Measurements from ENCODE around the gene ACTG2. TPM values are rescaled to one million over a fixed set of nuclear protein-coding genes. Genes with fewer than 3 reads are reported as not detected.
A peak's percentile ranks its signal among the peaks of the same experiment; 100 is the strongest.

ACTG2 gene
- total RNA-seq = not detected

- Mint-ChIP-seq H3K36me3 (ENCODE audit: low read depth) (no peaks in the 10 kb centered on the region), H3K4me3 (no peak within 1 kb of the TSS), H3K9me3 (no peaks in the 10 kb centered on the region), H3K4me1 (peaks cover 42% of the 10 kb centered on the region), H3K27me3 (peaks cover 3% of the 10 kb centered on the region), H3K27ac (no peak within 1 kb of the TSS)
- ChIA-PET CTCF (interaction anchor here (1.0 kb wide), 1 partner anchor 11 kb away, joined by 7 read pairs; no protein-coding TSS in a partner anchor), POLR2A (no interaction called here)
- DNase-seq = no peak
Observed at GRCh38 chr2:73892631-73893329, at the start of gene ACTG2. ACTG2 (plus strand) TSS chr2:73893008; CDS start chr2:73901312, 8,304 bp downstream.

DNA sequence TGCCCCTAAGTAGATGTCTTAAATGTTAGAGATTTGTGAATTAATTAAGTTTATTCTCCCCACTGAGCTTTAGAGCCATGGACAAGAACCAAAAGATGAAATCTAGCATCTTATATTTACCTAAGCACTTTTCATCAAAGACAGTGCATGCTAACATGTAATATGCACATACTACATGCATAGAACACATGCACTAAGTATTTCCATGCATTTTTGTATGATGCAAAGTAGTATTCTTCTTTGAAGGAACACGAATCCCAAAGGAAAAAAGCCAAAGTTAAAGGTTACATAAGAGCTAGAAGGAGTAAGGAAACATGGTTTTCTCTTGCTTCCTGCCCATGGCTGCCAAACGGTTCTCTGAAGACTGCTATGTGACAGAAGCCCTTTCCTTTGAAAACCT lies 48.7 kb upstream of the ACTG2 start:
- Mint-ChIP-seq H3K27me3 (no peaks in the 10 kb centered on the region), H3K4me3 (no peak overlapping the region), H3K27ac (no peak overlapping the region), H3K36me3 (ENCODE audit: low read depth) (peaks cover 47% of the 10 kb centered on the region), H3K9me3 (no peaks in the 10 kb centered on the region), H3K4me1 (peaks cover 8% of the 10 kb centered on the region)
- ChIA-PET CTCF (no interaction called here), POLR2A (interaction anchor here (0.5 kb wide), 1 partner anchor 31 kb away, joined by 3 read pairs; no protein-coding TSS in a partner anchor)
- DNase-seq = no peak

DNA sequence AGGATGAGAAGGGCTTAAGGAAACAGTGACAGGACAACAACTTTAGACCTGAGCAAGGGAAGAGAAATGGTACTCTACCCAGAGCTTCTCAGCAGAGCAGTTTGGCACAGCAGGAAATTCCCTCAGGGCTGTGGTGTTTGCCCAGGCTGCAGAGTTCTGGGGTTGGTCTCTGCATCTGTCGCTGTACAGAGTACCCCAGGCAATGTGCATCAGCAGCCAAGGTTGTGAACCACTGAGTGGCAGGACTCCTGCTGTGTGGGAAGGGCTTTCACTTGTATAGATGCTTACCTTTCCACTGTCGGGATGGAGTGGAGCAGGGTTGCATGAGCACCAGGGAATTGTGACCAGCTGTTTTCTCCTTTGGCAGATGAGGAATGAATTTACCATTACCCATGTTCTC lies 42.8 kb upstream of the ACTG2 start:
- Mint-ChIP-seq H3K4me3 (no peak overlapping the region), H3K27me3 (no peaks in the 10 kb centered on the region), H3K4me1 (peaks cover 4% of the 10 kb centered on the region), H3K27ac (no peak overlapping the region), H3K9me3 (no peaks in the 10 kb centered on the region), H3K36me3 (ENCODE audit: low read depth) (peaks cover 46% of the 10 kb centered on the region)
- ChIA-PET POLR2A (no interaction called here), CTCF (no interaction called here)
- no peak for DNase-seq

GRCh38 chr2:73851274-73851673 lies 41.5 kb upstream of the ACTG2 start:
- POLR2A ChIA-PET = no interaction called here
- no peak overlapping the region for H3K4me3 Mint-ChIP-seq
- H3K27ac Mint-ChIP-seq = no peak overlapping the region
- peaks cover 4% of the 10 kb centered on the region for H3K4me1 Mint-ChIP-seq
- H3K9me3 Mint-ChIP-seq = no peaks in the 10 kb centered on the region
- DNase-seq = no peak
- CTCF ChIA-PET = interaction anchor here (1.0 kb wide), 1 partner anchor 20 kb away, joined by 3 read pairs; no protein-coding TSS in a partner anchor
- H3K27me3 Mint-ChIP-seq = no peaks in the 10 kb centered on the region
- H3K36me3 Mint-ChIP-seq (ENCODE audit: low read depth) = peaks cover 36% of the 10 kb centered on the region

DNA sequence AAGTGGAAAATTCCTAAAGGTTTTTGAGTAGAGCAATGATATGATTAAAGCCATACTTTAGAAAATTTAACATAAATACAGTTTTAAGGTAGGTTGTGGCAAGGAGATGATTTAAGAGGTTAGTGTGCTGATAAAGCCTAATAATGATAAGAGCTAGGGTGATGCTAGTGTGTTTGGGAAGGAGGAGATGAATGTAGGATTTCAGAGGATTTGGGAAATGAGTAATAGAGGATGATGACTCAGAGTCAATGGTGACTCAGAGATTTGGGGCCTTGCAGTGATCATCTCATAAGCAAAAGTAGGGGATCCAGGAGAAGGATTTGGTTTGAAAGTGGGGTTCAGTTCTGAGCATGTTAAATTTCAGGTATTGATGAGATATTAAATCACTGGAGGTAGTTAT lies 40.8 kb upstream of the ACTG2 start:
- Mint-ChIP-seq H3K27me3 (no peaks in the 10 kb centered on the region), H3K27ac (no peak overlapping the region), H3K36me3 (ENCODE audit: low read depth) (peaks cover 28% of the 10 kb centered on the region), H3K9me3 (no peaks in the 10 kb centered on the region), H3K4me1 (peaks cover 4% of the 10 kb centered on the region), H3K4me3 (no peak overlapping the region)
- CTCF ChIA-PET = interaction anchor here (1.0 kb wide), 1 partner anchor 20 kb away, joined by 3 read pairs; no protein-coding TSS in a partner anchor
- POLR2A ChIA-PET = no interaction called here
- DNase-seq = no peak

DNA sequence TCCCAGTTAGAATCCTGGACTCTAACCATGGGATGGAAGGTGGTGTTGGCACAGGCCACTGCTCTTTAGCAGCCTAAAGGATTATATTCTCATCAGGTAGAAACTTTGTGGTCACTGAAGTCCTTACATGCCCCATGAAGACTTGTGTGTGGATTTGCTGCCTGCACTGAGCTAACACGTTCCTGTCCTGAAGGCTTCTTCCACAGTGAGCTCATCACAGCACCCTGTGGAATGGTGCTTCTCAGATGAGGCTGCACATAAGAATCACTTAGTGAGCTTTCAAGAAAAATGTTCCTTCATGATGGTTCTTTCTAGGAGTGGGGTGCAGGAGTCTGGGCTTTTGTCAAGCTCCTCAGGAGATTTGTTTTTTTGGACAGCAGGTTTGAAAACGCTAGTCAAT lies 37.3 kb upstream of the ACTG2 start:
- peaks cover 18% of the 10 kb centered on the region for H3K4me1 Mint-ChIP-seq
- CTCF ChIA-PET = no interaction called here
- POLR2A ChIA-PET = interaction anchor here (0.6 kb wide), 1 partner anchor 322 kb away, joined by 3 read pairs; no protein-coding TSS in a partner anchor
- H3K27me3 Mint-ChIP-seq = no peaks in the 10 kb centered on the region
- DNase-seq = no peak
- no peak overlapping the region for H3K27ac Mint-ChIP-seq
- H3K4me3 Mint-ChIP-seq = no peak overlapping the region
- H3K36me3 Mint-ChIP-seq (ENCODE audit: low read depth) = peaks cover 19% of the 10 kb centered on the region
- H3K9me3 Mint-ChIP-seq = no peaks in the 10 kb centered on the region

GRCh38 chr2:73856214-73856613 lies 36.6 kb upstream of the ACTG2 start:
- POLR2A ChIA-PET = no interaction called here
- peaks cover 20% of the 10 kb centered on the region for H3K36me3 Mint-ChIP-seq (ENCODE audit: low read depth)
- peaks cover 19% of the 10 kb centered on the region for H3K4me1 Mint-ChIP-seq
- H3K9me3 Mint-ChIP-seq = no peaks in the 10 kb centered on the region
- no peaks in the 10 kb centered on the region for H3K27me3 Mint-ChIP-seq
- H3K27ac Mint-ChIP-seq = no peak overlapping the region
- CTCF ChIA-PET = no interaction called here
- no peak overlapping the region for H3K4me3 Mint-ChIP-seq
- no peak for DNase-seq

DNA sequence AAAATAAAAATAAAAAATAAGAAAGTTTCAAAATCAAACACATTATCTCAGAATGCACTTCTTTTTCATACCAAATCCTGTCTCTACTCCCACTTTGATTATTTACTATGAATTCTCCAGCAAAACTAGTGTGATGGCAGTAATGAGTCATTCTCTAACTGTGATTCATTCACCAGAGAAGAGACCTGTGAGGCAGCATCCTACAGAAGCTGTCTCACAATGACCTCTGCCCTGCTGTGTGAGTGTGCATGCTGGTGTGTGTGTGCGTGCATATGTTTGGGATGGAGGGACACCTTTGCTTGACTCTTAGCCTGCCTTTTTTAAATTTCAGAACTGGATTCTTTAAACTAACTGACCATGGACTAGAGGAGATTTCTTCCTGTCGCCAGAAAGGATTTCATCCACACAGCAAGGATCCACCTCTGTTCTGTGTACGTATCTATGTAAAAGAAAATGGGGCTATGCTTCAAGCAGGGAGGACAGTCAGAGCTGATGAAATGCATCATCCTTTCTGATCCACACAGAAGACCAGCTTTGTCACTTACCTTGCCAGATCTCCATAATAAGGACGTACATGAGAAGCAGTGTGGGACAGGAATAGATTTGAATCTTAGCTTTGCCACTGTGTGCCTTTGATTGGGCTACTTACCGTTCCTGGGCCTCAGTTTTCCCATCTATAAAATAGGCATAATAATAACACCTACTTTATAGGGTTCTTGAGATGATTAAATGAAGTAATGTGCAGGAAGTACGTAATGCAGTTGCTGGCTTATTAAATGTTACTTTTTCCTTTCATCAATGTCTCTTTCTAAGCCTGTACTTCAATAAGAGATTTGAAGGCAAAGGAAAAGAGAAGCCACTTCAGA lies 32.9 kb upstream of the ACTG2 start:
- Mint-ChIP-seq H3K4me1 (peaks cover 17% of the 10 kb centered on the region), H3K27me3 (no peaks in the 10 kb centered on the region), H3K27ac (no peak overlapping the region), H3K9me3 (no peaks in the 10 kb centered on the region), H3K36me3 (ENCODE audit: low read depth) (peaks cover 37% of the 10 kb centered on the region), H3K4me3 (no peak overlapping the region)
- DNase-seq = peak; percentile 44
- POLR2A ChIA-PET = no interaction called here
- CTCF ChIA-PET = interaction anchor here (1.4 kb wide), 1 partner anchor 36 kb away, joined by 3 read pairs; no protein-coding TSS in a partner anchor

DNA sequence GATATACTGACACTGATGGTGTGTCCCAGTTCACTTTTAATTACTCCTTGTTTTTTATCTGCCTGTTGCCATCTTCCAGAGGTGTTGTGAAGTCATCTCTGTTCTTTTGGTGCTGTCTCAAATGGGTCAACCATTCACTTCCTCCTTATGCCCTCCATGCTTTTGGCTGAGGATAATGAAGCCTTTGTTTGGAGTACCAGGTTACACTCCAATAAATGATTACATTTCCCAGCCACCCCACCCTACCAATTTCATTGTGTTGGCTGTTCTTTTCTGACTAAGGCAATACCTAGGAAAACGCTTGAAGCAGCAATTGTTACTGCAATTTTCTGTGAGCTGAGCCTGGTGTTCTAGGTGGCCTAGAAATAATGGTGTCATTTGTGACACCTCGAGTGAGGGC lies 29.8 kb upstream of the ACTG2 start:
- Mint-ChIP-seq H3K27me3 (no peaks in the 10 kb centered on the region), H3K27ac (no peak overlapping the region), H3K4me3 (no peak overlapping the region), H3K36me3 (ENCODE audit: low read depth) (peaks cover 57% of the 10 kb centered on the region), H3K4me1 (peaks cover 17% of the 10 kb centered on the region), H3K9me3 (no peaks in the 10 kb centered on the region)
- DNase-seq = no peak
- ChIA-PET POLR2A (no interaction called here), CTCF (interaction anchor here (1.2 kb wide), 1 partner anchor 258 kb away, joined by 5 read pairs; no protein-coding TSS in a partner anchor)

DNA sequence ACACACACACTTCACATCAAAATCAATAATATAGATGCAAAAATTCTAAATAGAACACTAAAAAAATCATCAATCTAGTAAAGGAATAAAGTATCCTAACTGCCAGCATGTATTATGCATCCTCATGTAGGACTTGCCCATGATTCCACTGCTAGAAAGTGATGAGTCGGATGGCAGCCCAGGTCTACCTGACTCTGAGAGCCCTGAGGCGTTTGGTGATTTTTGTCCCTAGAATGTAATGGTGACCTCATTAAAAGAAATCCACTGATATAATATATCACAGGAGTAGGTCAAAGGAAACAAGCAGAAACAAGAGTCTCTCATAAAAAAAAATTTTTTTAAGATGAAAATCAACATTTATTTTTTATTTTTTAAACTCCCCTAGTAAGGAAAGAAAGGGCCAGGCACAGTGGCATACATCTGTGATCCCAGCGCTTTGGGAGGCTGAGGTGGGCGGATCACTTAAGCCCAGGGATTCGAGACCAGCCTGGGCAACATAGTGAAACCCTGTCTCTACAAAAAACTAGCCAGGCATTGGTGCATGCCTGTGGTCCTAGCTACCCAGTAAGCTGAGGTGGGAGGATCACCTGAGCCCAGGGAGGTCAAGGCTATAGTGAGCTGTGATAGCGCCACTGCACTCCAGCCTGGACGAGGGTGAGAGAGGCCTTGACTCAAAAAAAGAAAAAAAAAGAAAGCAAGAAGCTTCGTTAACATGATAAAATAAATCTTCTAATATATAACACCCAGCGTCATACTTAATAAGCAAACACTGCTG lies 24.4 kb upstream of the ACTG2 start:
- DNase-seq = no peak
- Mint-ChIP-seq H3K4me1 (no peaks in the 10 kb centered on the region), H3K27ac (no peak overlapping the region), H3K36me3 (ENCODE audit: low read depth) (peaks cover 30% of the 10 kb centered on the region), H3K9me3 (no peaks in the 10 kb centered on the region), H3K4me3 (no peak overlapping the region), H3K27me3 (no peaks in the 10 kb centered on the region)
- POLR2A ChIA-PET = no interaction called here
- CTCF ChIA-PET = no interaction called here

DNA sequence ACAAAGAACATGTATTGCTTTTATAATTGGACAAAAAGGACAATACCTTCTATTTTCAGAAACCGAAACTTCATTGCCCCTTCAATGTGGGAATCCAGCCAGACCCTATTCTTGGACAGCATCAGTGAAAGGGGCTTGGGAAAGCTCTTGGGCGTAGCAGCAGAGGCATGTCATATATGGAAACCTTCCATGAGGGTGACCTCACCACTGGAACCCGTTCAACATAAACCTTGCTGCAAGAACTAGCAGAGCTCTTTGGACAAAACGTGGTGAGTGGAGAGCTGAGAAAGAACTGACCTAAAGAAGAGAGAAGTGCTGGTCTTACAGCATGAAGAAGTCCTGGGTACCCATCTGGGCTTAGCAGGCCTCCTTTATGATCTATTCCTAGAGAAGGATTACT lies 22.7 kb upstream of the ACTG2 start:
- Mint-ChIP-seq H3K4me1 (peaks cover 1% of the 10 kb centered on the region), H3K4me3 (no peak overlapping the region), H3K27ac (no peak overlapping the region), H3K36me3 (ENCODE audit: low read depth) (peaks cover 19% of the 10 kb centered on the region), H3K9me3 (no peaks in the 10 kb centered on the region), H3K27me3 (no peaks in the 10 kb centered on the region)
- CTCF ChIA-PET = no interaction called here
- POLR2A ChIA-PET = no interaction called here
- no peak for DNase-seq

GRCh38 chr2:73877071-73877802 lies 15.6 kb upstream of the ACTG2 start:
- Mint-ChIP-seq H3K27ac (no peak overlapping the region), H3K9me3 (no peaks in the 10 kb centered on the region), H3K4me1 (peaks cover 3% of the 10 kb centered on the region), H3K36me3 (ENCODE audit: low read depth) (no peaks in the 10 kb centered on the region), H3K4me3 (no peak overlapping the region), H3K27me3 (peaks cover 2% of the 10 kb centered on the region)
- ChIA-PET POLR2A (no interaction called here), CTCF (interaction anchor here (0.6 kb wide), 1 partner anchor 428 kb away, joined by 3 read pairs; no protein-coding TSS in a partner anchor)
- no peak for DNase-seq

Data from activated CD4-positive, alpha-beta memory T cell treated with anti-CD3 and anti-CD28 coated beads, Interleukin-2, amount 10 ng/mL, durations not matched to agents 7 days and 5 days (primary cell).